NCI-H146 treated with DMSO at 0.1 percent for 48 hours (cell line): ENCODE results near the gene MCOLN3.
"Not testable (repeated sequence)": the region's sequence is repeated elsewhere in the genome, so short reads cannot be mapped to it uniquely, and the experiment has no call there.

Experiments
- DNase-seq: peaks from one replicate; lab custom pipeline; 2025; ENCODE audit not compliant: unreplicated experiment; lab: John Stamatoyannopoulos, UW

MCOLN3 gene

DNA sequence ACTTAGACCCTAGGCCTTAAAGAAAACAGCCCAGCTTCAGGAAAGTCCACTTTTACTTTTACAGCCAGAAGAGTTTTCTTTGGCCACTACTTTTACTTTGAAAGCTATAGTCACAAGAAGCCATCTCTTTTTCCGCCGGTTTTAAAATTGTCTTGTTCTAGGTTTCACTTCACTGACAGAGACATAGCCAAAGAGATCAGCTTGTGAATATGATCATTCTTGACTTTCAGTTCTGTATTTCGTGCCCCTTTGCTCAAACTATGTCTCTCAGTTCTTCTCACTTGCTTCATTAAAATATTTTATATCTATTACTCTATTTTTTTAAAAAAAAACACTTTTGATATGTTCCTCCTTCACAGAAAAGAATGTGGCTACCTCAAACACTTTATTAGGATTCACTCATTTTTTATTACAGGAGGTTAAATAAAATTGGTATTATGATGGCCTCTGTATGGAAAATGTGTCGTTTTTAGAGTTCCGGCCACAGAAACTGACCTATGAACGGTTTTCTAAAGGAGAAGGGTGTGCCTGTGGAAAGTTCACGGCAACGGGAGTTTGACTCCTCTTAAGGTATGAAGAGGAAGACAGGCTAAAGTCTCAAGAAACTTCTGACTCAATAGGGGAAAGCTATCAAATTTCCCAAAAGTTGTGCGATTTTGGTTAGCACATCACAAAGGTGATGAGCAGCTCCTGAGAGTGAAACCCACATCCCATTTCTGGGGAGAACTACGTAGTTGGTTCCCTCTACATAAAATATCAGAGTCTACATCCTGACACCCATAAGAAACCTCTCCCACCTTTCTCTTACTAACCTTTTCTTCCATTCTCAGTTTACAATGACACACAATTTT, 52.6 kb downstream of the MCOLN3 start:
- no peak for DNase-seq

- no peak for DNase-seq
These were observed 57.0 kb downstream of the MCOLN3 start for GRCh38 chr1:84991097-84991920.

- no peak for DNase-seq
These were observed 59.7 kb downstream of the MCOLN3 start for GRCh38 chr1:84988588-84988987.

DNA sequence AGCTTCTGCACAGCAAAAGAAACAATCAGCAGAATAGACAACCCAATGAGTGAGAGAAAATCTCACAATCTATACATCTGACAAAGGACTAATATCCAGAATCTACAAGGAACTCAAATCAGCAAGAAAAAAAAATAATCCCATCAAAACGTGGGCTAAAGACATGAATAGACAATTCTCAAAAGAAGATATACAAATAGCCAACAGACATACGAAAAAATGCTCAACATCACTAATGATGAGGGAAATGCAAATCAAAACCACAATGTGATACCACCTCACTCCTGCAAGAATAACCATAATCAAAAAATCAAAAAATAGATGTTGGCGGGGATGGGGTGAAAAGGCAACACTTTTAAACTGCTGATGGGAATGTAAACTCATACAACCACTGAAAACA, 61.7 kb downstream of the MCOLN3 start:
- not testable (repeated sequence) for DNase-seq

GRCh38 chr1:84985365-84985764, 62.9 kb downstream of the MCOLN3 start:
- no peak for DNase-seq

- no peak for DNase-seq
These were observed 65.9 kb downstream of the MCOLN3 start for GRCh38 chr1:84982395-84982794.

DNA sequence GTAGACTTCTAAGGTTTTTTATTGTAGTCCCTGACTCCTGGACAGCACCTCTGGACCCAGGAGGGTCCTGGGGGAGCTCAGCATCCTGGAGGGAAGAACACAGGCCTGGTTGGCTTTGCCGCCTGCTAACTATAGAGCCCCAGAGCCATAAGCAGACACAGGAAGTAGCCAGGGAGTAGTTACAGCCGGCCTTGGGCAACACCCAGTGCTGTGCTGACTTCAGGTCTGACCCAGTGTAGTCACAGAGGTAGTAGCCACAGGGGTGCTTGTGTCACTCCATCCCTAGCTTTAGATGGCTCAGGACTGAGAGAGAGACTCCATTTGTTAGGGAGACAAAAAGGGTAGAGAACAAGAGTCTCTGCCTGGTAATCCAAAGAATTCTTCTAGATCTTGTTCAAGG, 73.3 kb downstream of the MCOLN3 start:
- no peak for DNase-seq

GRCh38 chr1:84973498-84974334, 74.6 kb downstream of the MCOLN3 start:
- DNase-seq, result no peak

DNA sequence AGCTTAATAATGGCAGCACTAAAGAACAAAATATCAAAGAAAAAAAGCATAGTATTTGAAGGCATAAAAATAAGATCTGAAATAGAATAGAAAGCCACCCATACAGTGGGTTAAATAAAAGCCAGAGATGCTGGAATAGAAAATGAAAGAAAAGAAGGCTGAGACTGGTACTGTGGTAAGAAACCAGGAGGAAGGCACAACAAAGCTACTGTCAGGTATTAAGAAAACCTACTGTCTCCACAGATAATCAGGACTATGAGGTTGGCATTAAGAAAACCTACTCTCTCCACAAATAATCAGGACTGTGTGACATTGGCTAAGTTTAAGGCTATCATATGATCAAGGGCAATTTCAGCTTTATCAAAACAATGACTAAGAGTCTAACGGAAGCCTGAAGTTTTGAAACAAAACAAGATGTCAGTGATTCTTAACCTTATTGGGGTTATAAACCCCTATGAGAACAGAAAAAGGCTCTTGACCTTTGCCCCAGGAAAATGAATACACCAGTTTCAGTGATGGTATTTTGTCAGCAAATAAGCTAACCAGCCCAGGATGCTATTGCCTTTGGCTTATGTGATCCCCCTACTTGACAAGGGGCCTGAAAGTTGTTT, 75.8 kb downstream of the MCOLN3 start:
- no peak for DNase-seq

DNA sequence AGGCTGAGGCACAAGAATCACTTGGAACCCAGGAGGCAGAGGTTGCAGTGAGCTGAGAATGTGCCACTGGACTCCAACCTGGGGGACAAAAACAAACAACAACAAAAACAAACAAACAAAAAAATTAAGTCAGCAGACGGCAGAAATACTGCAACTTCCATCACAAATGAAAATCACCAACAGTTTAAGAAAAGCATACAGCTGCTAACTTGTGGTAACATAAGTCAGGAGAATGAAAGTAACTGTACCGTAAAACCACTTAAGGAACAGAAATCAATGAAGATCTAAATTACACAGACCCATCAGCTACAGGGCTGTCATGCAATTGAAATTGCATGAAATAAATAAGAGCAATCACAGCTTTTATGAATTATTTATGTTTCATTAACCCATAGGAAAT, 76.3 kb downstream of the MCOLN3 start:
- no peak for DNase-seq

DNA sequence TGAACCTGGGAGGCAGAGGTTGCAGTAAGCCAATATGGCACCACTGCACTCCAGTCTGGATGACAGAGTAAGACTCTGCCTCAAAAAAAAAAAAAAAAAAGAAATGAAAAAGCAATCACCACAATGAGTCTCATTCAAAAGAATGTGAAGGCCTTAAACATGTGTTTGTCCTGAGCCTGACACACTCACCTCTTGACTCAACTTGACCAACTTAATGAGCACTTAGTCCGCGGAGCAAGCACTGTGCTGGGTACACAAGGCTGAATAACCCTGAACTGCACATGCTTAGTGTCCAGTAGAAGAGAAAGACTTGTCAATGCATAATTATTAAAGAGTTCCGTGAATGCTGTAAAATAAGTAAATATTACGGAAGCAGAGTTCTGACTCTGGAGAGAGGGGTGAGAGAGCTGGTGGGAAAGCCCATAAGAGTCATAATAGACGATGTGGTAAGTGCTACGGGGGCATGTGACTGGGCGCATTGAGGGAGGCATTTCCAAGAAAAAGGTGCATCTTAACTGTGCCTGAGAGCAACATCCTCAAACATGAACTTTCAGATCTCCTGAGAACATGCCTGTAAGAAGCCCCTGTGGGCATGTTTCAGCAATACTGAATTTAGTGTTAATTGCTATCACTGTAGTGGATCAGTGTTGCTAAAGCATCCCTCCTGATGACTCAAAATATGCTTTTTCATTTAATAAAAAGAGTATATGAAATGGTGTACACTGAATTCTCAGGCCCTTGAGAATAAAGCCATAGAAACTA, 78.6 kb downstream of the MCOLN3 start:
- DNase-seq, result no peak

GRCh38 chr1:84968865-84969264, 79.4 kb downstream of the MCOLN3 start:
- DNase-seq, result no peak

- no peak for DNase-seq
These were observed 80.2 kb downstream of the MCOLN3 start for GRCh38 chr1:84968101-84968500.
